ENCODE results near the gene CAPN3.

DNA sequence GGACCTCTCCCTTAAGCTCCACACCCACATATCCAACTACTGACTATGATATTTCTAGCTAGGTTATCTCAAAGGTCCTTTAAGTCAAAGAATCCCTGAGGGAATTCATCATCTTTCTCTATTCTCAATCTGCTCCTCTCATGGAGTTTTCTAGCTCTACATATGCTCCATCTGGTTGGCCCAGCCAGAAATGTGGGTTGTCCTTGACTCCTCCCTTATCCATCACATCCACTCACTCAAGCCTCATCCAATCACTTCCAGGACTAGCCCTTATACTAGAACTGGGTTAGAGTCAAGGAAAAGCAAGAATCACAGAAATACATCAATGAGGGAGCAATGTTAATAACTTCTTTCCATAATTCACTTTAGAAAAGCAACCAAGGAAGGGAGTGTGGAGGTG is 86.2 kb downstream of the CAPN3 start:
- TF ChIP-seq, protein P1, sequence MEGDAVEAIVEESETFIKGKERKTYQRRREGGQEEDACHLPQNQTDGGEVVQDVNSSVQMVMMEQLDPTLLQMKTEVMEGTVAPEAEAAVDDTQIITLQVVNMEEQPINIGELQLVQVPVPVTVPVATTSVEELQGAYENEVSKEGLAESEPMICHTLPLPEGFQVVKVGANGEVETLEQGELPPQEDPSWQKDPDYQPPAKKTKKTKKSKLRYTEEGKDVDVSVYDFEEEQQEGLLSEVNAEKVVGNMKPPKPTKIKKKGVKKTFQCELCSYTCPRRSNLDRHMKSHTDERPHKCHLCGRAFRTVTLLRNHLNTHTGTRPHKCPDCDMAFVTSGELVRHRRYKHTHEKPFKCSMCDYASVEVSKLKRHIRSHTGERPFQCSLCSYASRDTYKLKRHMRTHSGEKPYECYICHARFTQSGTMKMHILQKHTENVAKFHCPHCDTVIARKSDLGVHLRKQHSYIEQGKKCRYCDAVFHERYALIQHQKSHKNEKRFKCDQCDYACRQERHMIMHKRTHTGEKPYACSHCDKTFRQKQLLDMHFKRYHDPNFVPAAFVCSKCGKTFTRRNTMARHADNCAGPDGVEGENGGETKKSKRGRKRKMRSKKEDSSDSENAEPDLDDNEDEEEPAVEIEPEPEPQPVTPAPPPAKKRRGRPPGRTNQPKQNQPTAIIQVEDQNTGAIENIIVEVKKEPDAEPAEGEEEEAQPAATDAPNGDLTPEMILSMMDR (tag by site-specific recombination; IDR thresholded peaks at IDR 0.05) = no peak
- TF ChIP-seq ZNF776 (tag by site-specific recombination; IDR thresholded peaks at IDR 0.05; ENCODE audit: borderline replicate concordance) (no peak), ZNF274 (IDR thresholded peaks at IDR 0.05; ENCODE audit: low read length) (no peak), ZNF274 (tag by site-specific recombination; IDR thresholded peaks at IDR 0.05; ENCODE audit: borderline replicate concordance) (no peak), SP2 (tag by site-specific recombination; IDR thresholded peaks at IDR 0.05) (no peak), ZNF266 (tag by site-specific recombination; IDR thresholded peaks at IDR 0.05; ENCODE audit: low read depth) (no peak), ZNF549 (tag by site-specific recombination; IDR thresholded peaks at IDR 0.05) (no peak), ZNF311 (tag by site-specific recombination; IDR thresholded peaks at IDR 0.05; ENCODE audit: borderline replicate concordance) (no peak)
- TF ChIP-seq, protein P2, sequence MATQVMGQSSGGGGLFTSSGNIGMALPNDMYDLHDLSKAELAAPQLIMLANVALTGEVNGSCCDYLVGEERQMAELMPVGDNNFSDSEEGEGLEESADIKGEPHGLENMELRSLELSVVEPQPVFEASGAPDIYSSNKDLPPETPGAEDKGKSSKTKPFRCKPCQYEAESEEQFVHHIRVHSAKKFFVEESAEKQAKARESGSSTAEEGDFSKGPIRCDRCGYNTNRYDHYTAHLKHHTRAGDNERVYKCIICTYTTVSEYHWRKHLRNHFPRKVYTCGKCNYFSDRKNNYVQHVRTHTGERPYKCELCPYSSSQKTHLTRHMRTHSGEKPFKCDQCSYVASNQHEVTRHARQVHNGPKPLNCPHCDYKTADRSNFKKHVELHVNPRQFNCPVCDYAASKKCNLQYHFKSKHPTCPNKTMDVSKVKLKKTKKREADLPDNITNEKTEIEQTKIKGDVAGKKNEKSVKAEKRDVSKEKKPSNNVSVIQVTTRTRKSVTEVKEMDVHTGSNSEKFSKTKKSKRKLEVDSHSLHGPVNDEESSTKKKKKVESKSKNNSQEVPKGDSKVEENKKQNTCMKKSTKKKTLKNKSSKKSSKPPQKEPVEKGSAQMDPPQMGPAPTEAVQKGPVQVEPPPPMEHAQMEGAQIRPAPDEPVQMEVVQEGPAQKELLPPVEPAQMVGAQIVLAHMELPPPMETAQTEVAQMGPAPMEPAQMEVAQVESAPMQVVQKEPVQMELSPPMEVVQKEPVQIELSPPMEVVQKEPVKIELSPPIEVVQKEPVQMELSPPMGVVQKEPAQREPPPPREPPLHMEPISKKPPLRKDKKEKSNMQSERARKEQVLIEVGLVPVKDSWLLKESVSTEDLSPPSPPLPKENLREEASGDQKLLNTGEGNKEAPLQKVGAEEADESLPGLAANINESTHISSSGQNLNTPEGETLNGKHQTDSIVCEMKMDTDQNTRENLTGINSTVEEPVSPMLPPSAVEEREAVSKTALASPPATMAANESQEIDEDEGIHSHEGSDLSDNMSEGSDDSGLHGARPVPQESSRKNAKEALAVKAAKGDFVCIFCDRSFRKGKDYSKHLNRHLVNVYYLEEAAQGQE (tag by site-specific recombination; IDR thresholded peaks at IDR 0.05) = no peak
- TF ChIP-seq, protein P3, sequence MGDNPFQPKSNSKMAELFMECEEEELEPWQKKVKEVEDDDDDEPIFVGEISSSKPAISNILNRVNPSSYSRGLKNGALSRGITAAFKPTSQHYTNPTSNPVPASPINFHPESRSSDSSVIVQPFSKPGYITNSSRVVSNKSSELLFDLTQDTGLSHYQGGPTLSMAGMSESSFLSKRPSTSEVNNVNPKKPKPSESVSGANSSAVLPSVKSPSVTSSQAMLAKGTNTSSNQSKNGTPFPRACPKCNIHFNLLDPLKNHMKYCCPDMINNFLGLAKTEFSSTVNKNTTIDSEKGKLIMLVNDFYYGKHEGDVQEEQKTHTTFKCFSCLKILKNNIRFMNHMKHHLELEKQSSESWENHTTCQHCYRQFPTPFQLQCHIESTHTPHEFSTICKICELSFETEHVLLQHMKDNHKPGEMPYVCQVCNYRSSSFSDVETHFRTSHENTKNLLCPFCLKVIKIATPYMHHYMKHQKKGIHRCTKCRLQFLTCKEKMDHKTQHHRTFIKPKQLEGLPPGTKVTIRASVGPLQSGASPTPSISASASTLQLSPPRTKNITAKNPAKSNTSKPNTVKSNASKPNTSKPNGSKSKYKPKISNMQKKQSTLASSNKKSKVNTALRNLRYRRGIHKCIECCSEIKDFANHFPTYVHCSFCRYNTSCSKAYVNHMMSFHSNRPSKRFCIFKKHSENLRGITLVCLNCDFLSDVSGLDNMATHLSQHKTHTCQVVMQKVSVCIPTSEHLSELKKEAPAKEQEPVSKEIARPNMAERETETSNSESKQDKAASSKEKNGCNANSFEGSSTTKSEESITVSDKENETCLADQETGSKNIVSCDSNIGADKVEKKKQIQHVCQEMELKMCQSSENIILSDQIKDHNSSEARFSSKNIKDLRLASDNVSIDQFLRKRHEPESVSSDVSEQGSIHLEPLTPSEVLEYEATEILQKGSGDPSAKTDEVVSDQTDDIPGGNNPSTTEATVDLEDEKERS (tag by site-specific recombination; IDR thresholded peaks at IDR 0.05) = no peak

All from HEK293 (cell line).